ENCODE results near the gene LONP2. TPM values are rescaled to one million over a fixed set of nuclear protein-coding genes. Genes with fewer than 3 reads are reported as not detected.

The LONP2 gene
- total and polyA plus RNA-seq, 2 of the 13 experiments (the other 11 are each of a cell fraction or from before 2014, with no cell fraction given): 39.2 to 63.3 TPM

- TF ChIP-seq SALL1 (CRISPR knock-in tag; IDR thresholded peaks at IDR 0.05) (peak; percentile 13; the same call in 1 of the 2 replicates), RCOR2 (CRISPR knock-in tag; IDR thresholded peaks at IDR 0.05) (peak; percentile 95), POLR2AphosphoS5 (IDR thresholded peaks at IDR 0.05; ENCODE audit: low read depth, low read length) (0 out of 2 replicates have a peak, but pooled peaks have one; percentile 36), MTF1 (CRISPR knock-in tag; IDR thresholded peaks at IDR 0.05) (no peak), PRDM15 (CRISPR knock-in tag; IDR thresholded peaks at IDR 0.05) (no peak), MEIS1 (CRISPR knock-in tag; IDR thresholded peaks at IDR 0.05; ENCODE audit: borderline replicate concordance) (no peak), HNF4G (IDR thresholded peaks at IDR 0.05; ENCODE audit: borderline replicate concordance, low read depth, low read length) (no peak), HNF4G (CRISPR knock-in tag; IDR thresholded peaks at IDR 0.05; ENCODE audit: borderline replicate concordance, low read depth) (0 out of 2 replicates have a peak, but pooled peaks have one; percentile 43), AKAP8 (CRISPR knock-in tag; IDR thresholded peaks at IDR 0.05) (peak; percentile 71), ETV6 (CRISPR knock-in tag; conservative IDR thresholded peaks at IDR 0.05) (0 out of 2 replicates have a peak, but pooled peaks have one; percentile 17), POGZ (CRISPR knock-in tag; IDR thresholded peaks at IDR 0.05) (peak; percentile 32; the same call in 1 of the 2 replicates), MTERF4 (CRISPR knock-in tag; IDR thresholded peaks at IDR 0.05) (no peak), ZNF644 (CRISPR knock-in tag; IDR thresholded peaks at IDR 0.05; ENCODE audit: low read depth) (0 out of 2 replicates have a peak, but pooled peaks have one; percentile 16), MAZ (IDR thresholded peaks at IDR 0.05; ENCODE audit: borderline replicate concordance, low read depth, low read length) (no peak), MAZ (CRISPR knock-in tag; IDR thresholded peaks at IDR 0.05; ENCODE audit: low read depth) (peak; percentile 58; the same call in 1 of the 2 replicates), KLF12 (CRISPR knock-in tag; IDR thresholded peaks at IDR 0.05; ENCODE audit: borderline replicate concordance) (0 out of 2 replicates have a peak, but pooled peaks have one; percentile 27), ZNF124 (CRISPR knock-in tag; IDR thresholded peaks at IDR 0.05) (0 out of 2 replicates have a peak, but pooled peaks have one; percentile 41), ZNF205 (CRISPR knock-in tag; IDR thresholded peaks at IDR 0.05) (peak; percentile 16; the same call in 1 of the 2 replicates), ZNF335 (CRISPR knock-in tag; IDR thresholded peaks at IDR 0.05) (no peak), ZC3H13 (CRISPR knock-in tag; IDR thresholded peaks at IDR 0.05) (peak; percentile 65; the same call in 1 of the 2 replicates), ZBTB26 (CRISPR knock-in tag; IDR thresholded peaks at IDR 0.05; ENCODE audit: borderline replicate concordance) (no peak), HIC2 (CRISPR knock-in tag; IDR thresholded peaks at IDR 0.05; ENCODE audit: low read depth) (no peak), NONO (IDR thresholded peaks at IDR 0.05) (no peak), NONO (CRISPR knock-in tag; conservative IDR thresholded peaks at IDR 0.05) (peak; percentile 61)
These were observed 139.9 kb downstream of the LONP2 start (continued) for GRCh38 chr16:48383877-48384519.
